GM10248 (cell line): ENCODE measurements around the gene PEDS1.
"Not testable (repeated sequence)": the region's sequence is repeated elsewhere in the genome, so short reads cannot be mapped to it uniquely, and the experiment has no call there.

Experiments
- CTCF ChIA-PET: fragments of 300-600 bp; sonication (Branson Sonifier 250); formaldehyde crosslinking; extraction: SDS; loops from one replicate; lab custom pipeline; 2021; ENCODE audit warnings: antibody characterized with exemption; lab: Yijun Ruan, JAX
- POLR2A ChIA-PET: fragments of 350-650 bp; sonication (Branson Sonifier 250); formaldehyde crosslinking; extraction: SDS; loops from one replicate; lab custom pipeline; 2020; ENCODE audit warnings: antibody characterized with exemption; lab: Yijun Ruan, JAX
- DNase-seq: peaks from one replicate; pipeline ENCODE4 v3.0.0; 2012; ENCODE audit errors: extremely low spot score
- TF ChIP-seq, protein P1 (sequence below): IDR thresholded peaks from 2 replicates; pipeline ENCODE4 v1.5.1; 2012; ENCODE audit warnings: mild to moderate bottlenecking, low read depth; ENCODE audit errors: extremely low read depth, missing control alignments, control extremely low read depth

PEDS1 gene

DNA sequence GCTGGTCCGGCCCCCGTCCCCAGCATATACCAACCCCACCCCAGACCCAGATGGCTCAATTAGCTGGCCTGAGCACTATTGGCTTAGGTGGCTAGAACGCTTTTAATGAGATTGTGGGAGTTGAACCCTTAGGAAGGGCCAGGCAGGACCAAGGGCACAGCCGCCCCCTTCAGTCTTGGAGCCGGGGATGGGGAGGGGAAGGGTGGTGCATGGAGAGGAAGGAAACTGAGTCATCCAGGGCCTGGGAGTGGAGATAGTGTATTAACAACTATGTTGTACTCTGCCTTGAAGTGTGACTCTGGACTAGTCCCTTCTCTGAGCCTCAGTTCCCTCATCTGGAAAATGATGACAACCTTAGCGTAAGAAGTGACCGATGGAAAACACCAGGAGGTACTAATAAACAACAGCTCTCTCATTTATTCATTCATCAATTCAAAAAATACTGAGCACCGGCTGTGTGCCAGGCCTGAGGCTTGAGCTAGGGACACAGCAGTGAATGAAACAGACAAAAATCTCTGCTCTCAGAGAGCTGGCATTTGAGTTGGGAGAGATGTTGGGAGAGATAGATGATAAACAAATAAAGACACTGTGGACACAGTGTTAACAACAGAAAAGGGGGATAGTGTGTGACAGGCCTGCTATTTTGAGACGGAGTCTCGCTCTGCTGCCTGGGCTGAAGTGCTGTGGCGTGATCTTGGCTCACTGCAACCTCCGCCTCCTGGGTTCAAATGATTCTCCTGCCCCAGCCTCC lies 11.5 kb downstream of the PEDS1 start:
- DNase-seq = no peak
- ChIA-PET CTCF (interaction anchor here (1.0 kb wide), 1 partner anchor 21 kb away, joined by 4 read pairs; no protein-coding TSS in a partner anchor), POLR2A (no interaction called here)
- TF ChIP-seq, protein P1, sequence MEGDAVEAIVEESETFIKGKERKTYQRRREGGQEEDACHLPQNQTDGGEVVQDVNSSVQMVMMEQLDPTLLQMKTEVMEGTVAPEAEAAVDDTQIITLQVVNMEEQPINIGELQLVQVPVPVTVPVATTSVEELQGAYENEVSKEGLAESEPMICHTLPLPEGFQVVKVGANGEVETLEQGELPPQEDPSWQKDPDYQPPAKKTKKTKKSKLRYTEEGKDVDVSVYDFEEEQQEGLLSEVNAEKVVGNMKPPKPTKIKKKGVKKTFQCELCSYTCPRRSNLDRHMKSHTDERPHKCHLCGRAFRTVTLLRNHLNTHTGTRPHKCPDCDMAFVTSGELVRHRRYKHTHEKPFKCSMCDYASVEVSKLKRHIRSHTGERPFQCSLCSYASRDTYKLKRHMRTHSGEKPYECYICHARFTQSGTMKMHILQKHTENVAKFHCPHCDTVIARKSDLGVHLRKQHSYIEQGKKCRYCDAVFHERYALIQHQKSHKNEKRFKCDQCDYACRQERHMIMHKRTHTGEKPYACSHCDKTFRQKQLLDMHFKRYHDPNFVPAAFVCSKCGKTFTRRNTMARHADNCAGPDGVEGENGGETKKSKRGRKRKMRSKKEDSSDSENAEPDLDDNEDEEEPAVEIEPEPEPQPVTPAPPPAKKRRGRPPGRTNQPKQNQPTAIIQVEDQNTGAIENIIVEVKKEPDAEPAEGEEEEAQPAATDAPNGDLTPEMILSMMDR = no peak

DNA sequence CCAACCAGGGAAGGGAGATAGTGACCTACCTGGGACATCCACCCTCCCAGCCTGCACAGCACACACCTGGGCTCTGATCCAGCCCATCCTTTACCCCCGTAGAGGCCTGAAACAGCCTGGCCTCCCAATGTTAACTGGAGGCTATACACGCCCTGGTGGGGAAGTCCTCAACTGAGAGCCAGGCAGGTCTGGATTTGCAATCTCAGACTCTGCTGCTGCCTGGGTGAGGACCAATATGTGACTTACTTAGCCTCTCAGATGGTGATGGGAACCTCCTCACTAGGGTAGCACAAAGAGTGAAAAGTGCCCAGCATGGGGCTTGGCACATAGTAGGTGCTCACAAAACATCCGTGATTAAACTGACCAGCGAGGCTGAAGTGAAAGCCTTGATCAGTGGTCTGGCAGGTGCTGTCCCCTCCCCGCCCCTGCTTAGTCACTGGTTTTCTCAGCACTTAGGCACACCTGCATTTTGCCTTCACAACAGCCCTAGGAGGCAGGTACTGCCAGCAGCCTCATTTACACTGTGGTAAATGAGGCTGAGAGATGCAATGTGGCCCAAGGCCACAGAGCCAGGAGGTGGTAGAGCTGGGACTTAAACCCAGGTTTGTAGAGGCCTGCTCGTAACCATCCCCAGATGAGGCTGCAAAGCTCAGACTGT lies 12.4 kb downstream of the PEDS1 start:
- no peak for DNase-seq
- POLR2A ChIA-PET = no interaction called here
- CTCF ChIA-PET = interaction anchor here (1.0 kb wide), 1 partner anchor 20 kb away, joined by 4 read pairs; no protein-coding TSS in a partner anchor
- TF ChIP-seq, protein P1 = no peak

DNA sequence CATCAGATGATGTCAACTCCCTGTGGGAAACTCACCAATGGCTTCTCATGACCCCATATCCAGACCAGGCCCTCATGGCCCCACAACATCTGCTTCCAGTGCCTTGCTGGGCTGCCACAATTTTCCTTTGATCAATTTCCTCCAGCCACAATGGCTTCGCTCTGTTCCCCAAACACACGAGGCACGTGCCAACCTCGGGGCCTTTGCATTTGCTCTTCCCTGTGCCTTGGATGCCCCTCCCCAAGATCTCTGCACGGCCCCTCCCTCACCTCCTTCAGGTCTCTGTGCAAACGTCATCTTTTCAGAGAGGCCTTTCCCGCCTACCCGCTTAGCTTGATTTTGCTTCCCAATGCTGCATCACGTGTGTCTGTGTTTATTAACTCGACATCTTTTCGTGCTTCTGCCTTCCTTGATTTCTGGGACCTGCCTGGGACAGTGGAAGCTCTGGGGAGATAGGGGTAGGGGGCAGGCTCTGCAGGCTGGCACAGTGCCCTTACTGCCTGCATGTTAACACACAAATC lies 13.1 kb downstream of the PEDS1 start:
- TF ChIP-seq, protein P1 = no peak
- CTCF ChIA-PET = interaction anchor here (1.0 to 1.5 kb wide), 5 partner anchors 9 to 161 kb away, joined by 3 to 6 read pairs (median 4); no protein-coding TSS in a partner anchor
- DNase-seq = no peak
- POLR2A ChIA-PET = no interaction called here

DNA sequence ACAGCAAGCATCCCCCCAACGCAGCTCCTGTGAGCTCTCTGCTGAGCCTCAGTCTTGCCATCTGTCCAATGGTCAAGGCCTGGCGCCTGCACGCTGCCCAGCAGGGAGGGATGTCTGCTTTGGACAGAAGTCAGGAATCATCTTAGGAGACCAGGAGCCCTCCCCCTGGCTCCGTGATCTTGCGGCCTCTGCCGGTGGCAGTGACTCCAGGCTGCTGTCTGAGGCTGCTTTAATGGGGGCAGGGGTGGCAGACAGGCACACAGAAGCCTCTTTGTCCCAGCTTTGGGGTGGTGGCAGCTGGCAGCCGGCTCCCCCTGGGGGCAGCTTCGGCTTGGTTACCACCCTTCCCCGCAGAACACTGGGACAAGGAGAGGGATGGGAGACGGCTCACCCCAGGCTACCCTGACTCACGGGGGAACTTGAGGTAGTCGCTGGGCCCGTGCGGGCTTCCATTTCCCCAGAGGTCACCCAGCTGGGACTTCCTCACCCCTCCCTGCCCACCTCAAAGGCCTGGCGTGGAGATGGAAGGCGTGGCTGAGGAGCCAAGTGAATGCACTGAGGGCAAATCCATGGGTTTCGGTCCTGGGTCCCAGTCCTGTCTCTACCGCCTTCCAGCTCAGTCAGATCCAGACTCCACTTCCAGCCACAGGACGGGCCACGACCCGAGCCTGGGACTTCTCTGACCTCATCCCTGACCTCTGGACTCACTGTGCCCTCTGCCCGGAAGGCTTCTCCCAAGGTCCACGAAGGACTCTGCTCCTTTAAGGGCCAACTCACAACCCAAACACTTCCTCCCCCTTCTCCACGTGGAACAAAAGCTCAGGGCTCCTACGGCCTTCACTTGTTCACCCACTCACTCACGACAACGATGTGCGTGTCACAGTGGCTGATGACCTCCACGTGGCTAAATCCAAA lies 14.8 kb downstream of the PEDS1 start:
- TF ChIP-seq, protein P1 = no peak
- ChIA-PET CTCF (interaction anchor here (1.3 to 2.2 kb wide), 5 partner anchors 13 to 160 kb away, joined by 4 to 6 read pairs (median 5); no protein-coding TSS in a partner anchor), POLR2A (interaction anchor here (0.6 kb wide), 1 partner anchor 223 kb away, joined by 3 read pairs; the partner anchor contains the start of gene SPATA2)
- no peak for DNase-seq

DNA sequence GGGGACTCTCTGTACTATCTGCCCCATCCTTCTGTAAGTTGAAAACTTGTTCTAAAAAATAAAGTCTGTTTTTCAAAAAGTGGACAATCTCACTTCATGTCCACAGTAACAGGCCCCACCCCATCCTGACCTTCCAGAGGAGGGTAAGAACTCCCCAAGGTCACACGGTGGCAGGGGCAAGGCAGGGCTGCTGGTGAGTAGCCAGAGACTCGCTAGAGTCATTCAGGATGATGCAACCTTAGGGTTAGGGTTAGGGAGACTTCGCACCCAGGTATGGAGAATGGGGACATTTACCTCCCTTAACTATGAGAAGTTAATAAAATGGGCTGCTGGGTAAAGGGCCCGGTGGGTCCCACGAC lies 15.4 kb downstream of the PEDS1 start:
- DNase-seq = no peak
- CTCF ChIA-PET = interaction anchor here (1.3 to 2.2 kb wide), 2 partner anchors 31 to 46 kb away, joined by 5 to 6 read pairs; no protein-coding TSS in a partner anchor
- POLR2A ChIA-PET = no interaction called here
- TF ChIP-seq, protein P1 = no peak

DNA sequence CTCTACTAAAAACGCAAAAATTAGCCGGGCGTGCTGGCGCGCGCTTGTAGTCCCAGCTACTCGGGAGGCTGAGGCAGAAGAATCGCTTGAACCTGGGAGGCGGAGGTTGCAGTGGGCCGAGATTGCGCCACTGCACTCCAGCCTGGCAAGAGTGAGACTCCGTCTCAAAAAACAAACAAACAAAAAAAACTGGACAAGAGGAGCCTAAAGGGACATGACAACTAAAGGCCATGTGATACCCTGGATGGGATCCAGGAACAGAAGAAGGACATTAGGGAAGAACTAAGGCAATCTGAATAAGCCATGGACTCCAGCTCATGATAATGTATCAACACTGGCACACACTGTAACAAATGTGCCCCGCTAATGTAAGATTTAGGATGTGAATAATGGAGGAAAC lies 15.8 kb downstream of the PEDS1 start:
- DNase-seq, POLR2A ChIA-PET: not testable (repeated sequence)
- CTCF ChIA-PET = interaction anchor here (1.3 to 2.2 kb wide), 2 partner anchors 32 to 46 kb away, joined by 5 to 6 read pairs; no protein-coding TSS in a partner anchor
